ENCODE measurements around the gene GNAI3.

DNA sequence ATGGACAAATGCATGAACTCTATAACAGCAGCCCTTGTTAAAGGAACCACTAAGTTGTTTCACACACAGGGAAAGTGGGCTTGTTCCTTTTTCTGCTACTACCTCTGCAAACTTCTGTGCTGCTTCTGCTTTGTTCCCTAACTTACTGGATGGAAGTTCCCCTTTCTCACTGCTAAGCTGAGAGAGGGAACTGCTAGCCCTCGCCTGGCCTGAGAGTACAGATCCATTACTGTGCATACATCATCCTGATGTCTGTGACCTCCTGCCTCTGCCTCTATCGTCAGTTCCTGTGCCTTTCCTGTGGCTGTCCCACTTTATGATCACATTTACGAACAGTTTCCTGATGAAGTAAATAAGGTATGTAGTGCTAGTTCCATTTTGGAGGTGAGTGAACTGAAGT lies 67.5 kb downstream of the GNAI3 start:
- TF ChIP-seq, protein P1, sequence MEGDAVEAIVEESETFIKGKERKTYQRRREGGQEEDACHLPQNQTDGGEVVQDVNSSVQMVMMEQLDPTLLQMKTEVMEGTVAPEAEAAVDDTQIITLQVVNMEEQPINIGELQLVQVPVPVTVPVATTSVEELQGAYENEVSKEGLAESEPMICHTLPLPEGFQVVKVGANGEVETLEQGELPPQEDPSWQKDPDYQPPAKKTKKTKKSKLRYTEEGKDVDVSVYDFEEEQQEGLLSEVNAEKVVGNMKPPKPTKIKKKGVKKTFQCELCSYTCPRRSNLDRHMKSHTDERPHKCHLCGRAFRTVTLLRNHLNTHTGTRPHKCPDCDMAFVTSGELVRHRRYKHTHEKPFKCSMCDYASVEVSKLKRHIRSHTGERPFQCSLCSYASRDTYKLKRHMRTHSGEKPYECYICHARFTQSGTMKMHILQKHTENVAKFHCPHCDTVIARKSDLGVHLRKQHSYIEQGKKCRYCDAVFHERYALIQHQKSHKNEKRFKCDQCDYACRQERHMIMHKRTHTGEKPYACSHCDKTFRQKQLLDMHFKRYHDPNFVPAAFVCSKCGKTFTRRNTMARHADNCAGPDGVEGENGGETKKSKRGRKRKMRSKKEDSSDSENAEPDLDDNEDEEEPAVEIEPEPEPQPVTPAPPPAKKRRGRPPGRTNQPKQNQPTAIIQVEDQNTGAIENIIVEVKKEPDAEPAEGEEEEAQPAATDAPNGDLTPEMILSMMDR (IDR thresholded peaks at IDR 0.05; ENCODE audit: low read depth, low read length, poor library complexity, severe bottlenecking), result no peak
- no peak for TF ChIP-seq EZH2phosphoT487 (IDR thresholded peaks at IDR 0.05; ENCODE audit: borderline replicate concordance, low read length)
